ENCODE data around the gene CACNA2D2.

Gene CACNA2D2

DNA sequence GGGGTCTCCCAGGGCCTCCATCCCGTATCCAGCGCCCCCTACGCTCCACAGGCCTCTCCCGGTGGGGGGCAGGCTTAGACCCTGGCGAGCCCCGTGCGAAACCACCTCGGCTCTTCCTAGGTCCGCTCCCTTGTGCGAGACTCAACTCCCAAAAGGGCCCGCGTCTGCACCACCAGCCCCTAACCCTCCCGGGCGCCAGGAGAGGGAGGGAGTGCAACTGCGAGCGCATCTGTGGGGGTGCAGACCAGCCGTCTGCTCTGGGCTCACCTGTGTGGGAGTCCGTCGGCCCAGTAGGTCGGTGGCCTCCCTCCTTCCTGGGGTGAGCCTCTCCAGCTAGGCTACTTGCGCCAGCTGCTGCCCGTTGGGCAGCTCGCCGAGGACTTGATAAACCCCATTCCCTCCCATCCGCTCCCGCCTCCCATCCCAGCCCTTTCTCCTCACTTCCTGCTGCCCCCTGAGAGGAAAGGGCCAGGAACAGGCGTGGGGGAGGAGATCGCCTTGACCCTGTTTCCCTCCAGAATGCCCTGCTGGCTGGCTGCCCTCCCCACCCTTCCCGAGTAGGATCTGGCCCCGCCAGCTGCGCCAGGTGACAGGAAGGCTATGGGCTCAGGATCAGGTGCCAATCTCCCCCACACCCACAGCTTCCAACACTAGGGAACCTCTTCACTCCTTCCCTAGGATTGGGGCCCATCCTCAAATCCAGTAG is 180.9 kb downstream of the CACNA2D2 start, which contains the start of gene HYAL2:
TSS of gene HYAL2 (minus strand) at position 360 of the 706 bp plus-strand sequence. CDS start 2,256 bp downstream, outside the sequence.
- DNase-seq, result peak in 1 of 2 experiments; percentile 30

DNA sequence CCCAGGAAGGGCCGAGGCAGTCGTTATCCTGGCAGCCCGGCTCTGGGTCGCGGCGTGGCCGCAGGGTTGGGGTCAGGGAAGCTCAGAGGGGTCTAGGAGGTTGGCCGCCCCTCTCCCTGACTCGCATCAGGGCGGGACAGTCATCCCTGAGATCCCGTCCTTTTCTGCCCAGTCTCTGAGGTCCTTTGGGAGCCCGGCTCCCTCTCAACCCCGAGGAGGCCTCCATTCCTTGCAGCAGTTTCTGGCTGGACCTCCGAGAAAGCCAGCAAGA is 181.4 kb downstream of the CACNA2D2 start:
- no peak for DNase-seq

DNA sequence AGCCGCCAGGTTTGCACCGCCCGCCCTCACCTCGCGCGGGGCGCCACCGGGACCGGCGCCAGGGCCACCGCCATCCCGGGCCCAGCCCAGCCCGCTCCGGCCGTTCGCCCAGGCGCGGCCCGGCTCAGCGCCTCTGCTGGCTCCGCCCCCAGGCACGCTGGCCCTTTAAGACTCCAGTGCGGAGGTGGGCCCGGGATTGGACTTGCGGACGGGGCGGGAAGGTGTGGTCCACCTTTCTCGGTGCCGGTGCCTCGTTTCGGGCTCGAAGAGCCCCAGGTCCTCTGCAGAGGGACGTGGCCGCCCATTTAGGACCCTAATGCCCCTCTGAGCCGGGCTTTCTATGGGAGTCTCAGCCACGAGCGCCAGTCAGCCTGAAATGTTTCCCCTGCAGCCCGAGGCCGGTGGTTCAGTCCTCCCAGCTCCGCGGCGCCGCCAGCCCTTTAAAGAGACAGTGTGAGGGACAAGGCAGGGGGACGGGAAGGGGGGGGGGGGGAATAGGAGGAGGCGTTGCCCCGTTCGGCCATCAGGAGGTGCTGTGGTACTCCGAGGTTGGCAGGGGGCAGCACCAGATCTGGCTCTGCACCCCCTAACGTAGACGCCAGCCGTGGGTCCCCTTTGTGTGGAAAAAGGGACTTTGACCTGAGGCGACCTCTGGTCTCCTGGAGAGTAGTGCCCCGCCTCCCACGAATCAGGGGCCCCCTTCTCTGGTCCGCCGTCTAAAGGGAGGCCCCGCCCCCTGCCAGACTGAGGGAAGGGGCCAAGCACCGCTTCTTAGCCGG is 181.9 kb downstream of the CACNA2D2 start:
- peak; percentile 81 to 94 for DNase-seq

DNA sequence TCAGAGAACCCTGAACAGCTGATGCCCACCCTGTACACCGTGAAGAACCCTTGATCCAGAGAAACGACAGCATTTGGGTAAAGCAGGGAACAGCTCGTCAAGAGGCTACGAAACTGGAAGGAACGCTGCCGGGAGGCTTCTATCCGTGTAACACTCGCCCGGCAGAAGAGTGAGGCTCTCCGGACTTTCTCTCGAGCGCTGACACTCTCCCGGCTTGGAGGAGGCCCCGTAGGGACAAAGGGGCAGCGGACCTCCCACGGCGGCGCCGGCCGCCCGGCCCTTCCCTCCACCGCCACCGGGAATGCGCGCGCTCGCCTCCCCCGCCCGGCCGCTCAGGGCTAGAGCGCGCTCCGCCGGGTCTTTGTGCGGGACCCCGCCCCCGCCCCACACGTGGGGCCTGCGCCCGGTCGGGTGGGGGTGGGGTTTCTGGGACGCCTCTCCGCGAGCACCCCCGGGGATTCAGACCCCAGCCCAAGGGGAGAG is 182.5 kb downstream of the CACNA2D2 start:
- DNase-seq, result peak in 1 of 2 experiments; percentile 91

DNA sequence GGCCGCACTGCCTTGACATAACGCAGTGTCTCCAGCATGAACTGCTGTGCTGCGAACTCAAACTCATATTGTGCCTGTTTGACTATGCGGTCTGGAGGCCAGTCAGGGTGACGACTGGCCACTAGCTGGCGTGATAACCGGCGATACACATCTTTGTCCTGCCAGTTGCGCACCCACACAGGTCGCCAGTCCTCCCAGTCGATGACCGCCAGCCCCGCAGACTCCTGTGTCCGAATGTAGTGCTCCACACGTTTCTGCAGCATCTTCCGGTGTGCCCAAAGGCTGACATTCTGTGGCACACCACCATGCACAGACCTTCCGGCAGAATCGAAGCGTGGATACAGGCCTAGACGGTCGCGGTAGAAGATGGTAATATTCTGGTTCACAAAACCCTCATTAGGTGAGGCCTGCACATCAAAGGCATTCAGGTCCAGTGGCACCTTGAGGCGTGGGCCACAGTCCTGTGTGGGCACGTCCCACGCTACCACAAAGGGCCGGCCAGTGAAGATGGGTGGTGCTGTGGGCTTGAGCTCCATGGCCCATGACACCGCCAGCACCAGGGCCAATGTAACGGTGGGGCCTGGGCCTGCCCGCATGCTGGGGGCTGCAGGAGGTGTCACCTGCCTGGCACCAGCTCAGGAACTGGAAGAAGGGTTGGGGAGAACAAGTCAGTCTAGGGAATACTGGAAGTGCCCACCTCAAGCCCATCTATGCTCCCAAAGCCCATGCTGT is 183.4 kb downstream of the CACNA2D2 start:
- no peak for DNase-seq

DNA sequence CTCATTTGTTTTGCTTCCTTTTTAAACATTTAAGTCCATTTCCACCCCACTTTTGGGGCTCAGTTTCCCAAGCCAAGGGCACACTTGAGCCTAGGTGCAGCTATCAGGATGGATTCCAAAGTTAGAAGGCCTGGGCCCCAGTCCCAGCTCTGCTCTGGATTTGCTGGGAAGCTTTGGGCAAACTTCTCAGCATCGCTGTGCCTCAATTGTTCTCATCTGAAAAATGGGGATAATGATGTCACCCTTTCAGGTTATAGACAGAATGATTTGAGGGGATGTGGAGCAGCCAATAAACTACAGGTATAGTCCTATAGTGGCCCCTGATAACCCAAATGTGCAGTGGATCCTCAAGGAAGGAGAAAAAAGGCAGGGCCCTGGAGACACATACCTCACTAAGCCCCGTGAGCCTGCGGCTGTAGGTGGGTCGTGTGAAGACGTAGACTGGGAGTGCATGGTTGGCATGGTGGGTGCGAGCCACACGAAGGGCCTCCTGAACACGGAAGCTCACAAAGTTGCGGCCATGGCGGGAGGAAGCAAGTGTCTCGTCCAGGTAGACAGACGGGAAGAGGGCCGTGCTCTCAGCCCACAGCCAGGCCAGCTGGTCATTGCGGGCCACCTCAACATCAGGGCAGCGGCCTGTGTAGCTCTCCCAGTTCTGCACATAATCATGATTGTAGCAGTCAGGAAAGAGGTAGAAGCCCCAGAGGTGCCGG is 184.1 kb downstream of the CACNA2D2 start:
- no peak for DNase-seq

DNA sequence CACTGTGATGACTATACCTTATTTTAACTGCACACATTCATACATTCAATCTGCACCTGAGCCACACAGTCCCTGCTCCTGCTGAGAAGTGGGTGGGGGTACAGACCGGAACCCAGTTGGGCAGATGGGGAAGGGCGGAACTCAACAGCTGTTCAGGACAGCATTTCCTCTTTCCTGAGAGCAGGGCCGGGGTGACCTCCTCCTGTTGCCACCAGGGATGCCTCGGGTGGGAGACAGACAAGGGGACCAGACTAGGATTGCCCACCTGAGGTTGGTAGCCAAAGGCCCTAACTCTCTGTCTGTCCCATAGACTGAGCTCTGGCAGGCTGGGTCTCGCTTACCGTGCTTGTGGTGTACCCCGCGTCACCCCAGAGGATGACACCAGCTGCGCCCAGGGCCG is 184.8 kb downstream of the CACNA2D2 start:
- no peak for DNase-seq

DNA sequence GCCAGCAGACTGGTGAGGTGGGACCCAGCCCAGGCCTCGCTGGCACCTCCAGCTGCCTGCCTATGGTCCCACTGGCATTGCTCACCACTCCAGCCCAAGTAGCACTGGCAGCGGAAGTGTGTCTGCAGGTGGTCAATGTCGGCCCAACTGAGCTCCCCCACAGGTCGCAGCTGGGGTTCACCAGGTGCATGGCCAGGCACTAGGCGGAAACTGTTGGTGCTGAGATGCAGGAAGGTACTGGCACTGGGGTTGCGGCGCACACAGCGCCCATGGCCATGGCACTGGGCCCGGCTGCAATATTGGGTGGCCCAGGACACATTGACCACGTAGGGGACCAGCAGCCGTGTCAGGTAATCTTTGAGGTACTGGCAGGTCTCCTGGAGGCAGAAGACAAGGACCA is 185.3 kb downstream of the CACNA2D2 start:
- no peak for DNase-seq

DNA sequence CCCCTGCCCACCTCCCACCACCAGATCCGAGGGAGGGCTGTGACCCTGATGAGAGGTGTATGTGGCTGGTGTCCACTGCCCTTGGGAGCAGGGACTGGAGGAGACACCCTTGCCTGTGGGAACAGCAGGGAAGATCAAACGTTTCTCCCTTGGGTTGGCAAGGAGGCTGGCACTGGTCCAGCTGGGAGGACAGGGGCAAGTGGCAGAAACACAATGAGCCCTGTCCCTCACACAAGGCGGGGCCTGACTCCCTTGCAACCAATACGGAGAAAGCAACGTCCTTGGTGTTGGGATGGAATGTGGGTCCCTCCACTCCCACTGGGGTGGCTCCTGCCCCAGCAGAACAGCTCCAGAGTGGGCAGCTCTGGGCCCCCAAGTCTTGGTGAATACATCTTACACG is 186.1 kb downstream of the CACNA2D2 start:
- no peak for DNase-seq

DNA sequence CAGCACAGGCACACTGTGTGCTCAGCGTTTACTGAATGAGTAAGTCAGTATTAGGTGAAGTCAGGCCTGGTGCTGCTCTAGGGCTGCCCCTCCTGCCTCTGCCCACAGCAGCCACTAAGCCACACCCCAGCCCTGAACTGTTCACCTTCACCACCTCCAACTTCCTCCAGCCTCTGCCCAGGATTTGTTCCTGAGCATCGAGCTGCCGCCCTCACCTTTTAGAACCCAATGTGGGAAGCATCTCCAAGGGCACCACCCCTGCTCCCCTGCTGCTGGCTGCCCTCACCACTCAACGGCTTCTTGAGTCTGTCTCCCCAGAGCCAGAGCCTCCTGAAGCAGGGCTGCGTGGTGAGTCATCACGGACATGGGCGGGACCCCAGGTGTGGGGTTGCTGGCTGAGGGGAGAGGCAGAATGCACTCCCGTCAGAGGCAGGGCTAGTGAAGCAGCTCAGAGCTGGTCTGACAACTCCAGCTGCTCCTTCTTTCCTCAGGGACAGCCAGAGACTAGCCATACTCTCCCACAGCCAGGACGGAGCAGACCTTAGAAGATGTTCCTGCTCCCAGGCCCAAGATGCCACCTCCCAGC is 186.7 kb downstream of the CACNA2D2 start:
- DNase-seq, result no peak

DNA sequence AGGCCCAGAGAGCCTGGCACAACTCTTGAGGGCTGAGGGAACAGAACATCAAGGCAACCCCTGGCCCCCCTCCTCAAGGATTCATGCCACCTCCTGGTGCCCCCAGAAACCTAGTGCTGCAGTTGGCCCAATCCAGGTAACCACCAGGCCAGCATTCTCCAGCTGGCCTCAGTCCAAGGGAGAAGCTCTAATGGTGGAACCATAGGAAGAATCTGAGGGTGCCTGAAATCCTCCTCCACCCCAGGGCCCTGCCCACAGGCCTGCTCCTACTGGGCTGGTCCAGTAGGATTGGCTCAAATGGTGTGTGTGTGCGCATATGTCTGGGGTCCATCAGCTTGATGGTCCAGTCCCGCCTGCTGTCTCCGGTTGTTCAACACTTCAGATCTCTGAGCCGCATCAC is 188.6 kb downstream of the CACNA2D2 start:
- DNase-seq, result no peak

DNA sequence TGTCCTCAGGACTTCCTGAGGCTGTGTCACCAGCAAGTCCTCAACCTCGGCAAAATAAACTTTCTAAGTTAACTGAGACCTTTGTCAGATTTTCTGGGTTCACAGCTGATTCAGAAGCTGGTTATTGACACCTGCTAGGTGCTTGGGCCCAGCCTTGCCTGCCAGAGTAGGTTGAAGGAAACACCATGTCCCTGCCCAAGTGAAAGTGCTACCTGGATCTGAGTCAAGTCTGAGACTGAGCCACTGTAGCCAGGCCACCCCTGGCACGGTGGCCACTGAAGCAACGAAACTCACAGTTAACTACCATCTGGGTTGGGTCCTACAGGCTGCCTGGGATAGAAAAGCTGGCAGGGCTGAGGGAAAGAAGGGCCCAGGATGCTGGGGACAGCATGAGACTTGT is 189.1 kb downstream of the CACNA2D2 start:
- DNase-seq, result no peak
